ENCODE results near the gene SPECC1L. TPM values are rescaled to one million over a fixed set of nuclear protein-coding genes. Genes with fewer than 3 reads are reported as not detected.
"Not testable (repeated sequence)": the region's sequence is repeated elsewhere in the genome, so short reads cannot be mapped to it uniquely, and the experiment has no call there.

The SPECC1L gene
- total RNA-seq, 1 donor = 46.7 TPM

DNA sequence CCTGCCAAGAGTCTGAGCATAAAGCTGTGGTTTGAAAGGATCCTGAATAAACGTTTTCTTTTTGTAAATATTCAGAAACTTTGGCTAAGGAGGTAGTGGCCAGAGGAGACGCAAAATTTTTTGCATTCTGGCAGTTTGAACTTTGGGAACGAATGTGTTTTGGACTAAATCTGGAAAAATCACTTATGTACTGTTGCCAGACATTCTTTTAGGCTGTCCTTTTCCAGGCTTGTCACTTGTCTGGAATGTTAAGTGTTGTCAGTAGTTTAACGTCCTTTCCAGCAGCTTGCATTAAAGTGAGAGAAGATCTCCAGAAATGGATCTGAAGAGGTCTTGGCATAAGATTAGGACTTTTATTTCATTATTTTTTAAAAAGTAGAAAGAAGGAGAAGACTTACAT, 18.5 kb downstream of the SPECC1L start:
- Histone ChIP-seq H3K4me2 (ENCODE audit: insufficient read depth, low read length) (peak overlapping the region; percentile 71), H3K4me3 (ENCODE audit: insufficient read depth, low read length) (no peak overlapping the region), H3K27me3 (ENCODE audit: insufficient read depth, low read length) (no peaks in the 10 kb centered on the region), H2AFZ (ENCODE audit: low read length) (no peak overlapping the region), H3K79me2 (ENCODE audit: insufficient read depth, low read length) (peaks cover 66% of the 10 kb centered on the region), H3K36me3 (ENCODE audit: insufficient read depth, low read length) (peaks cover 2% of the 10 kb centered on the region), H3K27ac (ENCODE audit: low read depth, low read length) (peak overlapping the region; percentile 82), H4K20me1 (ENCODE audit: insufficient read depth, low read length) (peaks cover 3% of the 10 kb centered on the region), H3K4me1 (ENCODE audit: insufficient read depth, low read length) (peaks cover 64% of the 10 kb centered on the region), H3K9me3 (ENCODE audit: low read depth, low read length) (no peaks in the 10 kb centered on the region)
- peak; percentile 61 for DNase-seq (ENCODE audit: insufficient read length, low spot score, missing footprints)
- TF ChIP-seq, protein P1, sequence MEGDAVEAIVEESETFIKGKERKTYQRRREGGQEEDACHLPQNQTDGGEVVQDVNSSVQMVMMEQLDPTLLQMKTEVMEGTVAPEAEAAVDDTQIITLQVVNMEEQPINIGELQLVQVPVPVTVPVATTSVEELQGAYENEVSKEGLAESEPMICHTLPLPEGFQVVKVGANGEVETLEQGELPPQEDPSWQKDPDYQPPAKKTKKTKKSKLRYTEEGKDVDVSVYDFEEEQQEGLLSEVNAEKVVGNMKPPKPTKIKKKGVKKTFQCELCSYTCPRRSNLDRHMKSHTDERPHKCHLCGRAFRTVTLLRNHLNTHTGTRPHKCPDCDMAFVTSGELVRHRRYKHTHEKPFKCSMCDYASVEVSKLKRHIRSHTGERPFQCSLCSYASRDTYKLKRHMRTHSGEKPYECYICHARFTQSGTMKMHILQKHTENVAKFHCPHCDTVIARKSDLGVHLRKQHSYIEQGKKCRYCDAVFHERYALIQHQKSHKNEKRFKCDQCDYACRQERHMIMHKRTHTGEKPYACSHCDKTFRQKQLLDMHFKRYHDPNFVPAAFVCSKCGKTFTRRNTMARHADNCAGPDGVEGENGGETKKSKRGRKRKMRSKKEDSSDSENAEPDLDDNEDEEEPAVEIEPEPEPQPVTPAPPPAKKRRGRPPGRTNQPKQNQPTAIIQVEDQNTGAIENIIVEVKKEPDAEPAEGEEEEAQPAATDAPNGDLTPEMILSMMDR (IDR thresholded peaks at IDR 0.05; ENCODE audit: extremely low read depth, low read depth, low read length) = no peak

DNA sequence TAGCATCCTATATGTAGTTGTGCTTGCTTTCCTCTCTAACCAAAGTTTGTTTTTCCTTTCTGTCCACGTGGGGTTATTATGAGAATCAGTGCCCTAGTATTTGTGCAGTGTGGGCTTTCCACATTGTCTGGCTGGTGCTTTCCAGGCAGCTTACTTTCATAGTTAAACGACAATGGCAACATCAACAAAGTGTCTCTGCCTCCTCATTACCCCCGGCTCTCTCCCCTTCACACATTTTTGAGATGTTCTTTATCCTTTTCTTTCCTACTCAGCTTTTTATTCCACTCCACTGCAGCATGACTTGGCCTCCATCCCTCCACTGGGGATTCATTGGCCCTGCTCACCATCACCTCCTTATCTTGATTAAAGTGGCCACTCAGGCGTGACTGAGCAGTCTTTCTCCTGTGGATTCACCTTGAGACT, 19.1 kb downstream of the SPECC1L start:
- H2AFZ ChIP-seq (ENCODE audit: low read length) = no peak overlapping the region
- H3K4me1 ChIP-seq (ENCODE audit: insufficient read depth, low read length) = peaks cover 61% of the 10 kb centered on the region
- TF ChIP-seq, protein P1 (IDR thresholded peaks at IDR 0.05; ENCODE audit: extremely low read depth, low read depth, low read length) = no peak
- peaks cover 3% of the 10 kb centered on the region for H4K20me1 ChIP-seq (ENCODE audit: insufficient read depth, low read length)
- H3K79me2 ChIP-seq (ENCODE audit: insufficient read depth, low read length) = peaks cover 68% of the 10 kb centered on the region
- peak overlapping the region; percentile 71 for H3K4me2 ChIP-seq (ENCODE audit: insufficient read depth, low read length)
- no peaks in the 10 kb centered on the region for H3K27me3 ChIP-seq (ENCODE audit: insufficient read depth, low read length)
- peak overlapping the region; percentile 17 for H3K4me3 ChIP-seq (ENCODE audit: insufficient read depth, low read length)
- peak overlapping the region; percentile 82 for H3K27ac ChIP-seq (ENCODE audit: low read depth, low read length)
- peaks cover 2% of the 10 kb centered on the region for H3K36me3 ChIP-seq (ENCODE audit: insufficient read depth, low read length)
- DNase-seq (ENCODE audit: insufficient read length, low spot score, missing footprints) = no peak
- H3K9me3 ChIP-seq (ENCODE audit: low read depth, low read length) = no peaks in the 10 kb centered on the region

DNA sequence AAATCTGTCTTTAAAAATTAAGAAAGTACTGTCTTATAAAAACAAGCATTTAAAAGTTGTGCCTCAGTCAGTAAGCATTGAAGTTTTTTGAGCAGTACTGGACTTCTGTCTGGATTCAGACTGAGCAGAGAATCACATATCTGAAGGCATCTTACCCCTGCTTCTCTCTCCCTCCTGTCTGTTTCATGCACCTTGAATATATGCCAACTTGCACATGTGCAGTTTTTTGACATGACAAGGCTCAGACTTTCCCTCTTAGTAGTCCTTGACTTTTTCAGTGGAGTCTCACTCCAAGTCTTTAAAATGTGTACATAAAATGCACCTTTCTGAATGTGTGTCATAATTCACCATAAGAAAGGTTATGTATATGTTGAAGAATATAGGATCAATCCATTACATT, 19.8 kb downstream of the SPECC1L start:
- Histone ChIP-seq H4K20me1 (ENCODE audit: insufficient read depth, low read length) (peaks cover 3% of the 10 kb centered on the region), H3K27ac (ENCODE audit: low read depth, low read length) (peak overlapping the region; percentile 82), H3K36me3 (ENCODE audit: insufficient read depth, low read length) (peaks cover 2% of the 10 kb centered on the region), H3K79me2 (ENCODE audit: insufficient read depth, low read length) (peaks cover 63% of the 10 kb centered on the region), H2AFZ (ENCODE audit: low read length) (no peak overlapping the region), H3K27me3 (ENCODE audit: insufficient read depth, low read length) (no peaks in the 10 kb centered on the region), H3K9me3 (ENCODE audit: low read depth, low read length) (no peaks in the 10 kb centered on the region), H3K4me3 (ENCODE audit: insufficient read depth, low read length) (no peak overlapping the region), H3K4me2 (ENCODE audit: insufficient read depth, low read length) (peak overlapping the region; percentile 71), H3K4me1 (ENCODE audit: insufficient read depth, low read length) (peaks cover 54% of the 10 kb centered on the region)
- DNase-seq (ENCODE audit: insufficient read length, low spot score, missing footprints) = no peak
- TF ChIP-seq, protein P1 (IDR thresholded peaks at IDR 0.05; ENCODE audit: extremely low read depth, low read depth, low read length) = no peak

DNA sequence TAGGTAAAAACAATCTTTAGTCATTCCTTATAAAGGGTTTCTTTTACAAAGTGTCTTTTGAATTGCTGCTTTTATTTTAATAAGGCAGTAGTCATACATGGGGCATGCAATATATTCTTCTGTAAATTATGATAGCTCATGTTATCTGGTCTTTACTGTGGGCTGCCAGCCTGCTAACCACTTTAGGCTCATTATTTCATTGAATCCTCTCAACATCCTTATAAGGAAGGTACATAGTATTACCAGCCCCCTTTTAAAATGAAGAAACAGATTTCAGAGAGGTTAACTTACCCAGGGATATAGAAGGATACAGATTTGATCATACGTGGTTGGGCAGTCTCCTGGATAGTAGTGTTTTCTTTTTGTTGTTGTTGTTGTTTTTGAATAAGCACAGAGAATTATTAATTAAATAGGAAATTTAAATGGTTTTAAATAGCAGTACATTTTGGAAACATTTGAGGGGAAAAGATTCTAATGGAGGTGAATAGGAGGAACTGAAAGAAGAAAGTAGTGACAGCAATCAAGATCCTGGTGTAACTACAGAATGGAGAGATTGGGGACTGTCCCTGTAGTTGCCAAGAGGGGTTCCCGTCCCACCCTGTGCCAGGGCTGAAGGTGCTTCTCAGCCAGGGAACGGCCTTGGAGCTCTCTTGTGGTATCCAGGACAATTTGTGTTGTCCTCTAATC, 21.0 kb downstream of the SPECC1L start:
- H3K4me1 ChIP-seq (ENCODE audit: insufficient read depth, low read length) = peaks cover 49% of the 10 kb centered on the region
- peak overlapping the region; percentile 13 for H3K27ac ChIP-seq (ENCODE audit: low read depth, low read length)
- peaks cover 3% of the 10 kb centered on the region for H4K20me1 ChIP-seq (ENCODE audit: insufficient read depth, low read length)

DNA sequence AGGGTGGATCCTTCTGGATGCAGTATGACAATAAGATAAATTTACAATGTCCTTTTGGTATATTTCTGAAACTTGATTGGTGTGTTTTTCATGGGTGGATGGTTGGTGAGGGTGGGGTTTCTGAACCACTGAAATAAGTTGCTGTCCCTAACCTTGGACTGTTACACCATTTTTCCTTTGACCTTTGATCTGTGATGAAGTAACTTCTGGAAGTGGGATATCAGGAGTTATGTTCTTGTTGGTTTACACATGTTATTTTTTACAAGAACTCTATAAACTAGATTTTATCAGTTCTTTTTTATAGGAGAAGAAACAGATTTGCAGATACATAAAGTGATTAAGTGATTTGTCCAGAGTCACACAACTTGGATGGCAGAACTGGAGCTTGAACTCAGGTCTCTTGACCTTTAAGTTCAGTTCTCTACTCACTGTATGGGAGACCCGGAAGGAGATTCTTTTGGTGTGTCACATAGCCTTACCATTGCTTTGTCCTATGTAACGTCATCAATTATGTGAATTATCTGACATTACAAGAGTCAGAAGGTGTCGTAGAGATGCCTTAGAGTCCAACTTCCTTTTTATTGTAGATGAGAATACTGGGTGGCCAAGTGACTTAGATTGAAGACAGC, 21.7 kb downstream of the SPECC1L start:
- H4K20me1 ChIP-seq (ENCODE audit: insufficient read depth, low read length); H2AFZ ChIP-seq (ENCODE audit: low read length); H3K4me3 ChIP-seq (ENCODE audit: insufficient read depth, low read length); H3K9me3 ChIP-seq (ENCODE audit: low read depth, low read length); H3K36me3 ChIP-seq (ENCODE audit: insufficient read depth, low read length); H3K27me3 ChIP-seq (ENCODE audit: insufficient read depth, low read length); DNase-seq (ENCODE audit: insufficient read length, low spot score, missing footprints); H3K27ac ChIP-seq (ENCODE audit: low read depth, low read length): not testable (repeated sequence)
- Histone ChIP-seq H3K4me2 (ENCODE audit: insufficient read depth, low read length) (peak overlapping the region; percentile 4), H3K4me1 (ENCODE audit: insufficient read depth, low read length) (peaks cover 45% of the 10 kb centered on the region), H3K79me2 (ENCODE audit: insufficient read depth, low read length) (peaks cover 58% of the 10 kb centered on the region)

More for the DNA sequence above, 21.0 kb downstream of the SPECC1L start:
- no peak overlapping the region for H3K4me3 ChIP-seq (ENCODE audit: insufficient read depth, low read length)
- DNase-seq (ENCODE audit: insufficient read length, low spot score, missing footprints) = no peak
- H2AFZ ChIP-seq (ENCODE audit: low read length) = no peak overlapping the region
- TF ChIP-seq, protein P1 (IDR thresholded peaks at IDR 0.05; ENCODE audit: extremely low read depth, low read depth, low read length) = no peak
- H3K9me3 ChIP-seq (ENCODE audit: low read depth, low read length) = no peaks in the 10 kb centered on the region
- no peaks in the 10 kb centered on the region for H3K27me3 ChIP-seq (ENCODE audit: insufficient read depth, low read length)
- H3K79me2 ChIP-seq (ENCODE audit: insufficient read depth, low read length) = peaks cover 62% of the 10 kb centered on the region
- H3K4me2 ChIP-seq (ENCODE audit: insufficient read depth, low read length) = peak overlapping the region; percentile 4
- peaks cover 2% of the 10 kb centered on the region for H3K36me3 ChIP-seq (ENCODE audit: insufficient read depth, low read length)

DNA sequence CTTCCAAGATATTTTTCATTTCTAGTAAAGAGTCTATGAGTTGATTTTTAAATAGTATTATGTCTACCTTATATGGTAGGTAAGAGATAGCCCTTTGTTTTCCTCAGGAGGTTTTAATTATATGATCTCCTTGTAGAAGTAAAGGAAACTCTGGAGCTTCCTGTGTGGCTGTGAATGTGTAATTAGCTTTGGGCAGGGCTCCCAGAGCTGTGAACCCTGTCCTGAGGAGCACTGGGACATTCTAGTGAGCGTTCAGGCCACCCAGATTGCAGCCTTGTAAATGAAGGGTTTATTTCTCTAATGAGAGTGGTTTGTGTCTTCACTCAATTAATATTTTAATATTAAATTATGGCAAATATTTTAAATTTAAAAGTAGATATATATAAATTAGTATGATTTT, 24.3 kb downstream of the SPECC1L start:
- H3K9me3 ChIP-seq (ENCODE audit: low read depth, low read length); H4K20me1 ChIP-seq (ENCODE audit: insufficient read depth, low read length); DNase-seq (ENCODE audit: insufficient read length, low spot score, missing footprints); H3K4me2 ChIP-seq (ENCODE audit: insufficient read depth, low read length); H3K36me3 ChIP-seq (ENCODE audit: insufficient read depth, low read length); H2AFZ ChIP-seq (ENCODE audit: low read length); H3K4me3 ChIP-seq (ENCODE audit: insufficient read depth, low read length); H3K27me3 ChIP-seq (ENCODE audit: insufficient read depth, low read length); H3K27ac ChIP-seq (ENCODE audit: low read depth, low read length): not testable (repeated sequence)
- Histone ChIP-seq H3K79me2 (ENCODE audit: insufficient read depth, low read length) (peaks cover 74% of the 10 kb centered on the region), H3K4me1 (ENCODE audit: insufficient read depth, low read length) (peaks cover 23% of the 10 kb centered on the region)

All from osteoblast (primary cell).